Lung (tissue), 12 donors: Measurements from ENCODE around the gene TMEM59L. TPM values are rescaled to one million over a fixed set of nuclear protein-coding genes. Genes with fewer than 3 reads are reported as not detected.

ENCODE experiments used
- ATAC-seq: fragments of 200-7000 bp; cut with Tn5 transposase; one replicate; pipeline ENCODE4 v1.9.1; 2020; ENCODE audit warnings: moderate number of reproducible peaks; ENCODE audit not compliant: insufficient read depth, low FRiP score
- DNase-seq, 3 donors: peaks; one replicate each; pipeline ENCODE4 v3.0.0-alpha.2; 2013 to 2017
- H3K27ac ChIP-seq, 2 donors: one replicate each; pipeline ENCODE4 v1.5.1; 2013; ENCODE audit warnings: mild to moderate bottlenecking in 2 of 2, moderate library complexity in 2 of 2, control low read depth in 1 of 2, inconsistent platforms in 1 of 2, low read depth in 1 of 2, low read length in 1 of 2
- H3K27me3 ChIP-seq, 3 donors: one replicate each; pipeline ENCODE4 v1.5.1; 2013; ENCODE audit warnings: low read length in 2 of 3; ENCODE audit not compliant: control insufficient read depth in 3 of 3, insufficient read depth in 3 of 3
- H3K36me3 ChIP-seq, 4 donors: one replicate each; pipeline ENCODE4 v1.5.1; 2013; ENCODE audit warnings: low read length in 4 of 4, mild to moderate bottlenecking in 1 of 4, moderate library complexity in 1 of 4; ENCODE audit not compliant: control insufficient read depth in 4 of 4, insufficient read depth in 4 of 4
- H3K4me1 ChIP-seq, 5 donors: one replicate each; pipeline ENCODE4 v1.5.1; 2013; ENCODE audit warnings: low read length in 5 of 5, mild to moderate bottlenecking in 2 of 5, moderate library complexity in 1 of 5; ENCODE audit not compliant: control insufficient read depth in 5 of 5, insufficient read depth in 5 of 5
- H3K4me3 ChIP-seq: one replicate; pipeline ENCODE4 v1.5.1; 2013; ENCODE audit warnings: mild to moderate bottlenecking, control low read depth, moderate library complexity
- H3K9ac ChIP-seq, 2 donors: one replicate each; pipeline ENCODE4 v1.5.1; 2013; ENCODE audit warnings: low read length in 2 of 2, control low read depth in 1 of 2; ENCODE audit not compliant: insufficient read depth in 1 of 2
- H3K9me3 ChIP-seq, 4 donors: one replicate each; pipeline ENCODE4 v1.5.1; 2013; ENCODE audit warnings: low read length in 3 of 4, mild to moderate bottlenecking in 1 of 4, moderate library complexity in 1 of 4; ENCODE audit not compliant: control insufficient read depth in 4 of 4, insufficient read depth in 3 of 4
- WGBS, 2 donors: extraction: QIAGEN DNeasy Blood & Tissue Kit; methylation state at CpG; one replicate each; pipeline ENCODE4 v1.1.7; 2013; 5-methylcytosine and 5-hydroxymethylcytosine counted together
- polyA plus RNA-seq, 2 donors: library from polyadenylated mRNA; stranded (reverse); fragments of 200-250 nt; gene quantifications; one replicate each; pipeline ENCODE4 v1.2.1, GENCODE V29; 2013
- total RNA-seq, 2 donors: library from RNA; depleted of rRNA in 1 of 2; stranded (reverse); fragments of >200 nt in 1 of 2; gene quantifications; one replicate each; pipeline ENCODE4 v1.2.1, GENCODE V29; 2014 to 2021
- TF ChIP-seq, protein P1 (sequence below): IDR thresholded peaks from 2 replicates; pipeline ENCODE4 v1.5.1; 2012; ENCODE audit warnings: mild to moderate bottlenecking; ENCODE audit errors: control extremely low read depth, extremely low read depth
- donor health status: control.
- donor health status: control.
- donor health status: Bipolar disorder and iron deficiency.
- donor health status: healthy.
- donor health status: DM: yes; HTN: yes; CAD: no.

TMEM59L gene
- total and polyA plus RNA-seq, 4 donors: 0.49 to 2.8 (median 1.4) TPM

DNA sequence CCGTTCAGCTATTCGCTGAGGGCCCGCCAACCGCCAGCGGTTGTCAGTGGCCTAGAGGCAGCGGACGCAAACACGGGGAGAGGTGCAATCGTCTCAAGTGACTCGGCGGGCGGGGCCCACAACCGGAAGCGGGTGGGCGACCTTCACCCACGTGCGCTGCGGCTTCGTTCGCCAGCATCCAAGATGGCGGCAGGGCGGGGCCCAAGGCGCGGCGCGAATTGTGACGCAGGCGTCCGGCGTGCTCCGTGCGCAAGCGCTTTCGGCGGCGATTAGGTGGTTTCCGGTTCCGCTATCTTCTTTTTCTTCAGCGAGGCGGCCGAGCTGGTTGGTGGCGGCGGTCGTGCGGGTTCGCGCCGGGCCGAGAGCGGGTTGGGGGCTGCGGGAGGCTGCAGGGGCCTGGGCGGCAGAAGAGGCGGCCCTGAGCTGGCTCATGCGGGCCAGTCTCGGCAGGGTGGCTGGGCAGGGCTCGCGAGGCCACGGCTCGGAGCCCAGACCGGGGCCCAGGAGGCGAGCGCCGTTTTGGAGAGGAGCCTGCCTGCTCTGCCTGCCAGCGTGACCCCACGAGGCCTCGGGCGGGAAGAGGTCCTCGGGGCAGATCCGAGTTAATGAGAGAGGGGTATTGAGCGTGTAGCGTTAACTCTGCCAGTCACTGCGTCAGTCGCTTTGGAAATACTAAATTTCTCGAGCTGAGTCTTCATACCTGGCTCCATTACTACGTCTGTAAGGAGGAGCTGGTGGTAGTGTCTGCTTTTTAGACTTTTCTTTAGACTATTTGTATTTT lies 40.9 kb upstream of the TMEM59L start, which contains the start of gene UBA52:
TSS of gene UBA52 (plus strand) at position 294 of the 781 bp plus-strand sequence. CDS start 1,444 bp downstream, outside the sequence.
- Histone ChIP-seq H3K4me3 (peak within 1 kb of the TSS; percentile 98), H3K36me3 (peaks cover 20 to 55% (median 31%) of the 10 kb centered on the region in 4 donors)
- 0% methylated on average over 63 to 75 of the region's 75 CpGs for WGBS, 2 donors

DNA sequence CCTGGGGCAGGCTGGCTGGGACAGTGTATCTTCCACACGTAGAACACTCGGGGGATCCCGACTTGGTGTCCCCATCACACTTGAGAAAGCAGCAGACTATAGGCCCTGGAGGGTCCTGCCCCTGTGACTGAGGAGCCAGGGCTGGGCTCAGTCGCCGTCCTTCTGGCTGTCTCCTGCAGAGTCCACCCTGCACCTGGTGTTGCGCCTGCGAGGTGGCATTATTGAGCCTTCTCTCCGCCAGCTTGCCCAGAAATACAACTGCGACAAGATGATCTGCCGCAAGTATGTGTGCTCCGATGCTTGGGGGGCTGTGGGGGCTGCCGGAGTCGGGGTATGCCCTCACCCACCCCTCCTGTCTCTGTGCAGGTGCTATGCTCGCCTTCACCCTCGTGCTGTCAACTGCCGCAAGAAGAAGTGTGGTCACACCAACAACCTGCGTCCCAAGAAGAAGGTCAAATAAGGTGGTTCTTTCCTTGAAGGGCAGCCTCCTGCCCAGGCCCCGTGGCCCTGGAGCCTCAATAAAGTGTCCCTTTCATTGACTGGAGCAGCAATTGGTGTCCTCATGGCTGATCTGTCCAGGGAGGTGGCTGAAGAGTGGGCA lies 37.9 kb upstream of the TMEM59L start:
- Histone ChIP-seq H3K36me3 (peaks cover 5 to 35% (median 18%) of the 10 kb centered on the region in 4 donors), H3K9ac (no peak overlapping the region), H3K27ac (no peak overlapping the region), H3K4me3 (no peak overlapping the region), H3K9me3 (no peaks in the 10 kb centered on the region), H3K27me3 (no peaks in the 10 kb centered on the region), H3K4me1 (peaks cover 7 to 11% (median 10%) of the 10 kb centered on the region in 5 donors)
- DNase-seq (no peak), ATAC-seq (no peak)
- TF ChIP-seq, protein P1, sequence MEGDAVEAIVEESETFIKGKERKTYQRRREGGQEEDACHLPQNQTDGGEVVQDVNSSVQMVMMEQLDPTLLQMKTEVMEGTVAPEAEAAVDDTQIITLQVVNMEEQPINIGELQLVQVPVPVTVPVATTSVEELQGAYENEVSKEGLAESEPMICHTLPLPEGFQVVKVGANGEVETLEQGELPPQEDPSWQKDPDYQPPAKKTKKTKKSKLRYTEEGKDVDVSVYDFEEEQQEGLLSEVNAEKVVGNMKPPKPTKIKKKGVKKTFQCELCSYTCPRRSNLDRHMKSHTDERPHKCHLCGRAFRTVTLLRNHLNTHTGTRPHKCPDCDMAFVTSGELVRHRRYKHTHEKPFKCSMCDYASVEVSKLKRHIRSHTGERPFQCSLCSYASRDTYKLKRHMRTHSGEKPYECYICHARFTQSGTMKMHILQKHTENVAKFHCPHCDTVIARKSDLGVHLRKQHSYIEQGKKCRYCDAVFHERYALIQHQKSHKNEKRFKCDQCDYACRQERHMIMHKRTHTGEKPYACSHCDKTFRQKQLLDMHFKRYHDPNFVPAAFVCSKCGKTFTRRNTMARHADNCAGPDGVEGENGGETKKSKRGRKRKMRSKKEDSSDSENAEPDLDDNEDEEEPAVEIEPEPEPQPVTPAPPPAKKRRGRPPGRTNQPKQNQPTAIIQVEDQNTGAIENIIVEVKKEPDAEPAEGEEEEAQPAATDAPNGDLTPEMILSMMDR: no peak
- 95 to 97% methylated on average over 18 of the region's 18 CpGs for WGBS, 2 donors

More for the DNA sequence above, 40.9 kb upstream of the TMEM59L start, which contains the start of gene UBA52:
- peaks cover 7 to 11% (median 10%) of the 10 kb centered on the region in 5 donors for H3K4me1 ChIP-seq
- H3K27ac ChIP-seq: peak within 1 kb of the TSS; percentile 89 to 98
- ATAC-seq (peak; percentile 96), DNase-seq (peak; percentile 98 to 99 (median 98))
- H3K9ac ChIP-seq: peak within 1 kb of the TSS; percentile 63 to 92
- no peaks in the 10 kb centered on the region for H3K27me3 ChIP-seq
- peaks cover 0 to 2% (median 0%) of the 10 kb centered on the region in 4 donors for H3K9me3 ChIP-seq
- TF ChIP-seq, protein P1: no peak

DNA sequence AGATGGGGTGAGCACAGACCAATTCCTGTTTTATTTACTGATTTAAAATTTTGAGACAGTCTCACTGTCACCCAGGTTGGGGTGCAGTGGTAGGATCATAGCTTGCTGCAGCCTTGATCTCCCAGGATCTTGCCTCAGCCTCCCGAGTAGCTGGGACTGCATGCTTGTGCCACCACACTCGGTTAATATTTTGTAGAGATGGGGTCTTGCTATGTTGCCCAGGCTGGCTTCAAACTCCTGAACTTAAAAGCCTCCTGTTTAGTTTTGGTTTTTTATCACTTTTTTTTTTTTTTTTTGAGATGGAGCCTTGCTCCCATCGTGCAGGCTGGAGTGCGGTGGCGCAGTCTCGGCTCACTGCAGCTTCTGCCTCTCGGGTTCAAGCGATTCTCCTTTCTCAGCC lies 36.3 kb upstream of the TMEM59L start:
- DNase-seq (no peak), ATAC-seq (no peak)
- Histone ChIP-seq H3K4me3 (no peak overlapping the region), H3K9ac (no peak overlapping the region), H3K27ac (no peak overlapping the region), H3K36me3 (peaks cover 5 to 35% (median 18%) of the 10 kb centered on the region in 4 donors), H3K9me3 (no peaks in the 10 kb centered on the region), H3K27me3 (no peaks in the 10 kb centered on the region), H3K4me1 (peaks cover 7 to 10% (median 9%) of the 10 kb centered on the region in 5 donors)
- WGBS, 2 donors: 86 to 93% methylated on average over 8 of the region's 8 CpGs
- TF ChIP-seq, protein P1: no peak
